HG03066 (cell line): ENCODE measurements around the gene KRT3.

Source experiments
- ATAC-seq: cut with Tn5 transposase; IDR thresholded peaks from one replicate; pipeline ENCODE4 v1.9.1; 2021; ENCODE audit warnings: low read depth; ENCODE audit not compliant: unreplicated experiment

The KRT3 gene

GRCh38 chr12:52795694-52796428 is at the start of gene KRT3:
Gene KRT3, minus strand, starts transcription at chr12:52796117. Its CDS starts 75 bp downstream, at chr12:52796042.
- ATAC-seq = no peak

GRCh38 chr12:52844386-52844785 is 48.5 kb upstream of the KRT3 start:
- no peak for ATAC-seq

GRCh38 chr12:52839436-52840105 is 43.7 kb upstream of the KRT3 start:
- ATAC-seq = no peak

GRCh38 chr12:52838609-52839435 is 42.9 kb upstream of the KRT3 start:
- no peak for ATAC-seq

GRCh38 chr12:52837781-52838608 is 42.1 kb upstream of the KRT3 start:
- ATAC-seq = no peak

- no peak for ATAC-seq
Measured at GRCh38 chr12:52837413-52837741, 41.5 kb upstream of the KRT3 start.

- no peak for ATAC-seq
Measured at GRCh38 chr12:52836491-52837412, 40.8 kb upstream of the KRT3 start.

GRCh38 chr12:52836042-52836466 is 40.1 kb upstream of the KRT3 start:
- ATAC-seq = no peak

- no peak for ATAC-seq
Measured at GRCh38 chr12:52835271-52836041, 39.5 kb upstream of the KRT3 start.

GRCh38 chr12:52834727-52835001 is 38.7 kb upstream of the KRT3 start:
- no peak for ATAC-seq

- ATAC-seq = no peak
Measured at GRCh38 chr12:52833922-52834726, 38.2 kb upstream of the KRT3 start, which contains the start of gene KRT79. Gene KRT79, minus strand, starts transcription at chr12:52834311. Its CDS starts 51 bp downstream, at chr12:52834260.

GRCh38 chr12:52832985-52833905 is 37.3 kb upstream of the KRT3 start:
- ATAC-seq = no peak

GRCh38 chr12:52832451-52832850 is 36.5 kb upstream of the KRT3 start:
- no peak for ATAC-seq

GRCh38 chr12:52831251-52831650 is 35.3 kb upstream of the KRT3 start:
- ATAC-seq = no peak

GRCh38 chr12:52829986-52830770 is 34.3 kb upstream of the KRT3 start:
- ATAC-seq = no peak

- ATAC-seq = no peak
Measured at GRCh38 chr12:52828591-52829021, 32.7 kb upstream of the KRT3 start.
